Neural progenitor cell (in vitro differentiated cells): Measurements from ENCODE around the gene SMAP1.

Experiments used
- CTCF ChIP-seq: fragments of 200-600 bp; sonication (generic); IDR thresholded peaks from 2 replicates; pipeline ENCODE4 v1.5.1; 2017; ENCODE audit warnings: antibody characterized with exemption, mild to moderate bottlenecking
- EZH2 ChIP-seq: fragments of 200-600 bp; sonication (generic); IDR thresholded peaks from 2 replicates; pipeline ENCODE4 v1.6.1; 2017; ENCODE audit warnings: antibody characterized with exemption, mild to moderate bottlenecking, moderate library complexity

GRCh38 chr6:70706491-70707123 lies 38.9 kb downstream of the SMAP1 start:
- no peak for TF ChIP-seq EZH2
- peak; percentile 88 for TF ChIP-seq CTCF
